ENCODE measurements around the gene EBNA1BP2.

EBNA1BP2 gene

DNA sequence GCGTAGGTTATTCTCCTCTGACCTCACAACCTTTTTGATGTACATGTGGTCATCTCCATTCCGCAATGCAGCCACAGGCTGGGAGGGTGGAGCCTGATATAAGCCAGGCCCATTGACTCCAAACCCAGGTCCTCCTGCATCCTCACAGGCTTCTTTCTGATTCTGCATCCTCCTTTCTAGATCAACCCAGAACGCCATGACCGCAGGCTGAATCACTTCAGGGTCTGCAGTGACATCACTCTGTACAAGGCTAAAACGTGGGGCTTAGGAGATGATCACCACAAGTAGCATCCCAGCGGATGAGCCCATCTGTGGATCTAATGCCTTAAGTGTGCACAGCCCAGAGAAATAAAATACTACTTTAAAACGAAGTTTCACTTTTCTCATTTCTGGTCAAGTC, 16.1 kb downstream of the EBNA1BP2 start:
- no peak for ATAC-seq
- no peak for TF ChIP-seq ZNF8 (CRISPR knock-in tag; IDR thresholded peaks at IDR 0.05)
- no peak for TF ChIP-seq ZFP30 (CRISPR knock-in tag; IDR thresholded peaks at IDR 0.05)
- no peak for TF ChIP-seq RARB (CRISPR knock-in tag; IDR thresholded peaks at IDR 0.05)
- TF ChIP-seq, protein P1, sequence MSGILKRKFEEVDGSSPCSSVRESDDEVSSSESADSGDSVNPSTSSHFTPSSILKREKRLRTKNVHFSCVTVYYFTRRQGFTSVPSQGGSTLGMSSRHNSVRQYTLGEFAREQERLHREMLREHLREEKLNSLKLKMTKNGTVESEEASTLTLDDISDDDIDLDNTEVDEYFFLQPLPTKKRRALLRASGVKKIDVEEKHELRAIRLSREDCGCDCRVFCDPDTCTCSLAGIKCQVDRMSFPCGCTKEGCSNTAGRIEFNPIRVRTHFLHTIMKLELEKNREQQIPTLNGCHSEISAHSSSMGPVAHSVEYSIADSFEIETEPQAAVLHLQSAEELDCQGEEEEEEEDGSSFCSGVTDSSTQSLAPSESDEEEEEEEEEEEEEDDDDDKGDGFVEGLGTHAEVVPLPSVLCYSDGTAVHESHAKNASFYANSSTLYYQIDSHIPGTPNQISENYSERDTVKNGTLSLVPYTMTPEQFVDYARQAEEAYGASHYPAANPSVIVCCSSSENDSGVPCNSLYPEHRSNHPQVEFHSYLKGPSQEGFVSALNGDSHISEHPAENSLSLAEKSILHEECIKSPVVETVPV (CRISPR knock-in tag; IDR thresholded peaks at IDR 0.05), result no peak
- no peak for TF ChIP-seq ESRRG (CRISPR knock-in tag; IDR thresholded peaks at IDR 0.05)
- no peak for TF ChIP-seq TCF4 (CRISPR knock-in tag; IDR thresholded peaks at IDR 0.05; ENCODE audit: borderline replicate concordance)

DNA sequence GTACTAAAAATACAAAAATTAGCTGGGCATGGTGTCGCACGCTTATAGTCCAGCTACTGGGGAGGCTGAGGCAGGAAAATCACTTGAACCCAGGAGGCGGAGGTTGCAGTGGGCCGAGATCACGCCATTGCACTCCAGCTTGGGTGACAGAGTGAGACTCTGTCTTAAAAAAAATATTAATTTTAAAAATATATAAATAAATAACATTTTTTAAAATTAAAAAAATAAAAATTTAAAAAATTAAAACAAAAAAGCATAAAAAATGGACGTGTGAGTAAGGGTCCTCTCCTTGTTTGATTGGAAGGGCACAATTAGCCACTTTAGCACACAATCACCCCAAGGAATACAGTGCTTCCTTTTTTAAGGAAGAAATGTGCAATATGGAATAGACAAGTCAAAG, 18.6 kb downstream of the EBNA1BP2 start:
- ATAC-seq, result no peak
- TF ChIP-seq ARNTL (CRISPR knock-in tag; IDR thresholded peaks at IDR 0.05; ENCODE audit: borderline replicate concordance, low read depth), result no peak
- TF ChIP-seq, protein P2, sequence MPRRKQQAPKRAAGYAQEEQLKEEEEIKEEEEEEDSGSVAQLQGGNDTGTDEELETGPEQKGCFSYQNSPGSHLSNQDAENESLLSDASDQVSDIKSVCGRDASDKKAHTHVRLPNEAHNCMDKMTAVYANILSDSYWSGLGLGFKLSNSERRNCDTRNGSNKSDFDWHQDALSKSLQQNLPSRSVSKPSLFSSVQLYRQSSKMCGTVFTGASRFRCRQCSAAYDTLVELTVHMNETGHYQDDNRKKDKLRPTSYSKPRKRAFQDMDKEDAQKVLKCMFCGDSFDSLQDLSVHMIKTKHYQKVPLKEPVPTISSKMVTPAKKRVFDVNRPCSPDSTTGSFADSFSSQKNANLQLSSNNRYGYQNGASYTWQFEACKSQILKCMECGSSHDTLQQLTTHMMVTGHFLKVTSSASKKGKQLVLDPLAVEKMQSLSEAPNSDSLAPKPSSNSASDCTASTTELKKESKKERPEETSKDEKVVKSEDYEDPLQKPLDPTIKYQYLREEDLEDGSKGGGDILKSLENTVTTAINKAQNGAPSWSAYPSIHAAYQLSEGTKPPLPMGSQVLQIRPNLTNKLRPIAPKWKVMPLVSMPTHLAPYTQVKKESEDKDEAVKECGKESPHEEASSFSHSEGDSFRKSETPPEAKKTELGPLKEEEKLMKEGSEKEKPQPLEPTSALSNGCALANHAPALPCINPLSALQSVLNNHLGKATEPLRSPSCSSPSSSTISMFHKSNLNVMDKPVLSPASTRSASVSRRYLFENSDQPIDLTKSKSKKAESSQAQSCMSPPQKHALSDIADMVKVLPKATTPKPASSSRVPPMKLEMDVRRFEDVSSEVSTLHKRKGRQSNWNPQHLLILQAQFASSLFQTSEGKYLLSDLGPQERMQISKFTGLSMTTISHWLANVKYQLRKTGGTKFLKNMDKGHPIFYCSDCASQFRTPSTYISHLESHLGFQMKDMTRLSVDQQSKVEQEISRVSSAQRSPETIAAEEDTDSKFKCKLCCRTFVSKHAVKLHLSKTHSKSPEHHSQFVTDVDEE (CRISPR knock-in tag; IDR thresholded peaks at IDR 0.05), result no peak
- no peak for TF ChIP-seq CSDC2 (CRISPR knock-in tag; IDR thresholded peaks at IDR 0.05)
- no peak for TF ChIP-seq PPARA (CRISPR knock-in tag; IDR thresholded peaks at IDR 0.05; ENCODE audit: borderline replicate concordance)
- TF ChIP-seq OSR1 (CRISPR knock-in tag; IDR thresholded peaks at IDR 0.05), result no peak
- no peak for TF ChIP-seq ZNF565 (CRISPR knock-in tag; conservative IDR thresholded peaks at IDR 0.05; ENCODE audit: low read depth)
- TF ChIP-seq TOX (CRISPR knock-in tag; IDR thresholded peaks at IDR 0.05; ENCODE audit: borderline replicate concordance), result no peak
- no peak for TF ChIP-seq TCF4 (CRISPR knock-in tag; IDR thresholded peaks at IDR 0.05; ENCODE audit: borderline replicate concordance)
- no peak for TF ChIP-seq ISL1 (CRISPR knock-in tag; IDR thresholded peaks at IDR 0.05)
- no peak for TF ChIP-seq ZC3H10 (CRISPR knock-in tag; IDR thresholded peaks at IDR 0.05)
- no peak for TF ChIP-seq ZFP3 (CRISPR knock-in tag; IDR thresholded peaks at IDR 0.05)
- no peak for TF ChIP-seq GLIS3 (CRISPR knock-in tag; IDR thresholded peaks at IDR 0.05)
- TF ChIP-seq, protein P3, sequence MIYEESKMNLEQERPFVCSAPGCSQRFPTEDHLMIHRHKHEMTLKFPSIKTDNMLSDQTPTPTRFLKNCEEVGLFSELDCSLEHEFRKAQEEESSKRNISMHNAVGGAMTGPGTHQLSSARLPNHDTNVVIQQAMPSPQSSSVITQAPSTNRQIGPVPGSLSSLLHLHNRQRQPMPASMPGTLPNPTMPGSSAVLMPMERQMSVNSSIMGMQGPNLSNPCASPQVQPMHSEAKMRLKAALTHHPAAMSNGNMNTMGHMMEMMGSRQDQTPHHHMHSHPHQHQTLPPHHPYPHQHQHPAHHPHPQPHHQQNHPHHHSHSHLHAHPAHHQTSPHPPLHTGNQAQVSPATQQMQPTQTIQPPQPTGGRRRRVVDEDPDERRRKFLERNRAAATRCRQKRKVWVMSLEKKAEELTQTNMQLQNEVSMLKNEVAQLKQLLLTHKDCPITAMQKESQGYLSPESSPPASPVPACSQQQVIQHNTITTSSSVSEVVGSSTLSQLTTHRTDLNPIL (CRISPR knock-in tag; IDR thresholded peaks at IDR 0.05; ENCODE audit: low read depth), result no peak
- no peak for TF ChIP-seq RARB (CRISPR knock-in tag; IDR thresholded peaks at IDR 0.05)
- TF ChIP-seq BACH2 (CRISPR knock-in tag; IDR thresholded peaks at IDR 0.05; ENCODE audit: borderline replicate concordance), result no peak
- TF ChIP-seq, protein P1 (CRISPR knock-in tag; IDR thresholded peaks at IDR 0.05), result no peak
- no peak for TF ChIP-seq ZNF8 (CRISPR knock-in tag; IDR thresholded peaks at IDR 0.05)
- no peak for TF ChIP-seq ZFP30 (CRISPR knock-in tag; IDR thresholded peaks at IDR 0.05)
- TF ChIP-seq, protein P4, sequence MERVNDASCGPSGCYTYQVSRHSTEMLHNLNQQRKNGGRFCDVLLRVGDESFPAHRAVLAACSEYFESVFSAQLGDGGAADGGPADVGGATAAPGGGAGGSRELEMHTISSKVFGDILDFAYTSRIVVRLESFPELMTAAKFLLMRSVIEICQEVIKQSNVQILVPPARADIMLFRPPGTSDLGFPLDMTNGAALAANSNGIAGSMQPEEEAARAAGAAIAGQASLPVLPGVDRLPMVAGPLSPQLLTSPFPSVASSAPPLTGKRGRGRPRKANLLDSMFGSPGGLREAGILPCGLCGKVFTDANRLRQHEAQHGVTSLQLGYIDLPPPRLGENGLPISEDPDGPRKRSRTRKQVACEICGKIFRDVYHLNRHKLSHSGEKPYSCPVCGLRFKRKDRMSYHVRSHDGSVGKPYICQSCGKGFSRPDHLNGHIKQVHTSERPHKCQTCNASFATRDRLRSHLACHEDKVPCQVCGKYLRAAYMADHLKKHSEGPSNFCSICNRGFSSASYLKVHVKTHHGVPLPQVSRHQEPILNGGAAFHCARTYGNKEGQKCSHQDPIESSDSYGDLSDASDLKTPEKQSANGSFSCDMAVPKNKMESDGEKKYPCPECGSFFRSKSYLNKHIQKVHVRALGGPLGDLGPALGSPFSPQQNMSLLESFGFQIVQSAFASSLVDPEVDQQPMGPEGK (CRISPR knock-in tag; IDR thresholded peaks at IDR 0.05; ENCODE audit: borderline replicate concordance), result no peak
- TF ChIP-seq, protein P5, sequence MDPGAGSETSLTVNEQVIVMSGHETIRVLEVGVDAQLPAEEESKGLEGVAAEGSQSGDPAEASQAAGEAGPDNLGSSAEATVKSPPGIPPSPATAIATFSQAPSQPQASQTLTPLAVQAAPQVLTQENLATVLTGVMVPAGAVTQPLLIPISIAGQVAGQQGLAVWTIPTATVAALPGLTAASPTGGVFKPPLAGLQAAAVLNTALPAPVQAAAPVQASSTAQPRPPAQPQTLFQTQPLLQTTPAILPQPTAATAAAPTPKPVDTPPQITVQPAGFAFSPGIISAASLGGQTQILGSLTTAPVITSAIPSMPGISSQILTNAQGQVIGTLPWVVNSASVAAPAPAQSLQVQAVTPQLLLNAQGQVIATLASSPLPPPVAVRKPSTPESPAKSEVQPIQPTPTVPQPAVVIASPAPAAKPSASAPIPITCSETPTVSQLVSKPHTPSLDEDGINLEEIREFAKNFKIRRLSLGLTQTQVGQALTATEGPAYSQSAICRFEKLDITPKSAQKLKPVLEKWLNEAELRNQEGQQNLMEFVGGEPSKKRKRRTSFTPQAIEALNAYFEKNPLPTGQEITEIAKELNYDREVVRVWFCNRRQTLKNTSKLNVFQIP (CRISPR knock-in tag; IDR thresholded peaks at IDR 0.05; ENCODE audit: borderline replicate concordance, low read depth), result no peak
